Astrocyte (in vitro differentiated cells and primary cell): ENCODE data around the gene DESI1.

Source experiments
- EZH2 ChIP-seq: IDR thresholded peaks from 2 replicates; pipeline ENCODE4 v1.6.1; 2012; ENCODE audit warnings: mild to moderate bottlenecking, low read length, inconsistent platforms; ENCODE audit not compliant: insufficient read depth
- TF ChIP-seq, protein P1 (sequence below): IDR thresholded peaks from 2 replicates; pipeline ENCODE4 v1.5.1; 2011; ENCODE audit warnings: low read depth, mild to moderate bottlenecking, inconsistent platforms, low read length, moderate library complexity; ENCODE audit not compliant: insufficient read depth

DNA sequence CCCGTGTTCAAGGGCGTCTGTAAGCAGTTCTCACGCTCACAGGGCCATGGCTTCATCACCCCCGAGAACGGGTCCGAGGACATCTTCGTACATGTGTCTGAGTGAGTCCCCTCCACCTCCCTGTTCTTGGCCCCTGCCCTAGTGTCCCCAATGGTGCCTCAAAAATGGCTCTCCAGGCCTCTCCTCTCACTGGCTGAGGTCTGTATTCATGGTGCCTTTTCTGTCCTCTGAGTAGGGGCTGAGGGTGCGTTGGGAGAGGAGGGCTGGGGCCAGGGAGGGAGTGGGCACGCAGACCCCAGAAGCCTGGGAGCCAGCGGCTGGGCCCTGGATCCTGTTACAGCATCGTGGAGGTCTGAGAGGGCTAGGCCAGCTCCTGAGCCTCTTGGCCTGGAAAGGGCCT is 47.2 kb downstream of the DESI1 start:
- TF ChIP-seq, protein P1, sequence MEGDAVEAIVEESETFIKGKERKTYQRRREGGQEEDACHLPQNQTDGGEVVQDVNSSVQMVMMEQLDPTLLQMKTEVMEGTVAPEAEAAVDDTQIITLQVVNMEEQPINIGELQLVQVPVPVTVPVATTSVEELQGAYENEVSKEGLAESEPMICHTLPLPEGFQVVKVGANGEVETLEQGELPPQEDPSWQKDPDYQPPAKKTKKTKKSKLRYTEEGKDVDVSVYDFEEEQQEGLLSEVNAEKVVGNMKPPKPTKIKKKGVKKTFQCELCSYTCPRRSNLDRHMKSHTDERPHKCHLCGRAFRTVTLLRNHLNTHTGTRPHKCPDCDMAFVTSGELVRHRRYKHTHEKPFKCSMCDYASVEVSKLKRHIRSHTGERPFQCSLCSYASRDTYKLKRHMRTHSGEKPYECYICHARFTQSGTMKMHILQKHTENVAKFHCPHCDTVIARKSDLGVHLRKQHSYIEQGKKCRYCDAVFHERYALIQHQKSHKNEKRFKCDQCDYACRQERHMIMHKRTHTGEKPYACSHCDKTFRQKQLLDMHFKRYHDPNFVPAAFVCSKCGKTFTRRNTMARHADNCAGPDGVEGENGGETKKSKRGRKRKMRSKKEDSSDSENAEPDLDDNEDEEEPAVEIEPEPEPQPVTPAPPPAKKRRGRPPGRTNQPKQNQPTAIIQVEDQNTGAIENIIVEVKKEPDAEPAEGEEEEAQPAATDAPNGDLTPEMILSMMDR = no peak
- TF ChIP-seq EZH2 = no peak
